ENCODE measurements around the gene USF3. TPM values are rescaled to one million over a fixed set of nuclear protein-coding genes. Genes with fewer than 3 reads are reported as not detected.

USF3 gene
- total and polyA plus RNA-seq, 4 donors: 4.6 to 16.0 (median 11.4) TPM

- Histone ChIP-seq H3K9ac (ENCODE audit: low read depth in 1 of 2, low read length in 2 of 2) (no peak overlapping the region), H3K9me3 (ENCODE audit: control insufficient read depth in 4 of 4, low read length in 3 of 4) (no peaks in the 10 kb centered on the region), H3K27ac (ENCODE audit: low read depth in 1 of 2, low read length in 2 of 2) (no peak overlapping the region), H3K4me3 (ENCODE audit: low read depth in 1 of 3, low read length in 3 of 3) (no peak overlapping the region), H3K36me3 (ENCODE audit: control insufficient read depth in 4 of 4, insufficient read depth in 3 of 4, low read depth in 1 of 4, low read length in 3 of 4) (no peaks in the 10 kb centered on the region), H3K27me3 (ENCODE audit: control insufficient read depth in 4 of 4, insufficient read depth in 4 of 4, low read length in 3 of 4) (no peaks in the 10 kb centered on the region), H3K4me1 (ENCODE audit: control insufficient read depth in 4 of 4, insufficient read depth in 4 of 4, low read length in 3 of 4) (peaks cover 0 to 9% (median 4%) of the 10 kb centered on the region in 4 donors)
- DNase-seq (ENCODE audit: low spot score): no peak
- WGBS: 60% methylated on average over 19 of the region's 19 CpGs
- TF ChIP-seq RAD21 (IDR thresholded peaks at IDR 0.05) (peak in 1 of 2 donors; percentile 8), TAF1 (conservative IDR thresholded peaks at IDR 0.05) (no peak), REST (IDR thresholded peaks at IDR 0.05) (no peak), FOXA1 (IDR thresholded peaks at IDR 0.05) (no peak), JUND (IDR thresholded peaks at IDR 0.05) (no peak)
Observed at GRCh38 chr3:113623324-113623723, 73.1 kb downstream of the USF3 start.

GRCh38 chr3:113620091-113620490, 76.4 kb downstream of the USF3 start:
- Histone ChIP-seq H3K9ac (ENCODE audit: low read depth in 1 of 2, low read length in 2 of 2) (no peak overlapping the region), H3K27ac (ENCODE audit: low read depth in 1 of 2, low read length in 2 of 2) (no peak overlapping the region), H3K27me3 (ENCODE audit: control insufficient read depth in 4 of 4, insufficient read depth in 4 of 4, low read length in 3 of 4) (no peaks in the 10 kb centered on the region), H3K4me3 (ENCODE audit: low read depth in 1 of 3, low read length in 3 of 3) (no peak overlapping the region), H3K4me1 (ENCODE audit: control insufficient read depth in 4 of 4, insufficient read depth in 4 of 4, low read length in 3 of 4) (no peaks in the 10 kb centered on the region), H3K36me3 (ENCODE audit: control insufficient read depth in 4 of 4, insufficient read depth in 3 of 4, low read depth in 1 of 4, low read length in 3 of 4) (no peaks in the 10 kb centered on the region), H3K9me3 (ENCODE audit: control insufficient read depth in 4 of 4, low read length in 3 of 4) (no peaks in the 10 kb centered on the region)
- TF ChIP-seq ATF3 (IDR thresholded peaks at IDR 0.05) (no peak), FOXA2 (IDR thresholded peaks at IDR 0.05) (no peak), REST (IDR thresholded peaks at IDR 0.05) (no peak), HNF4G (IDR thresholded peaks at IDR 0.05) (no peak), EGR1 (IDR thresholded peaks at IDR 0.05; ENCODE audit: low read depth in 2 of 2) (no peak), GABPA (IDR thresholded peaks at IDR 0.05 in 1 of 2, conservative IDR thresholded peaks at IDR 0.05 in 1 of 2) (no peak), CTCF (IDR thresholded peaks at IDR 0.05; ENCODE audit: low read depth, low read length, missing input control) (no peak), JUND (IDR thresholded peaks at IDR 0.05) (no peak), YY1 (IDR thresholded peaks at IDR 0.05) (no peak), TAF1 (conservative IDR thresholded peaks at IDR 0.05) (no peak), FOXA1 (IDR thresholded peaks at IDR 0.05) (no peak), SP1 (IDR thresholded peaks at IDR 0.05) (no peak), MAX (IDR thresholded peaks at IDR 0.05) (no peak), RAD21 (IDR thresholded peaks at IDR 0.05) (no peak), ZBTB33 (IDR thresholded peaks at IDR 0.05) (no peak), HNF4A (conservative IDR thresholded peaks at IDR 0.05) (no peak)
- no peak for DNase-seq (ENCODE audit: low spot score)

Measured in liver (tissue), 9 donors.